ENCODE measurements around the gene SNX24. TPM values are rescaled to one million over a fixed set of nuclear protein-coding genes. Genes with fewer than 3 reads are reported as not detected.

The SNX24 gene
- total and polyA plus RNA-seq, 8 donors = 1.2 to 38.5 (median 20.0) TPM

DNA sequence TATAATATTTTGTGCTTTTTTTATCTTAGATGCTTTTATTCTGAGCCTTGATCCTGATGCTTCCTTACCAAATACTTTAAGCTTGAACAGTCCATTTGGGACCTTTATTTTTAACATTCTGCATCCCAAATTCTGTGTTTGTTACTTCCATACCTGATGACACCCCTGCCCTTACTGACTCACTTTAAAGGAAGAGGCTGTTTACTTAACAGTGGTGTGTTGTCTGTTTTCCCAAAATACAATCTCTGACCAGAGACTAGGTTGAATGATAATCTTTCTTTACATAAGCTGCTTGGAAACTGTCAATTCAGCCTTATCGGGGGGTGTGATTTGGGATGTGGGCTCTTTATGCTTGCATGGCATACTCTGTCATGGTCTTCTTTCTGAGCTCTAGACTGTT, 71.1 kb downstream of the SNX24 start:
- WGBS, 5 donors = 76 to 85% (median 81%) methylated on average over 1 of the region's 1 CpG
- intact Hi-C loops (cut with DNase I; ENCODE audit: low total_unique reads) = no loop called here
- H3K4me1 ChIP-seq = peaks cover 0 to 15% (median 11%) of the 10 kb centered on the region in 4 donors
- H3K27ac ChIP-seq = no peak overlapping the region
- H3K36me3 ChIP-seq = no peaks in the 10 kb centered on the region
- TF ChIP-seq EP300 (IDR thresholded peaks at IDR 0.05) (no peak), POLR2A (IDR thresholded peaks at IDR 0.05) (no peak), POLR2AphosphoS5 (IDR thresholded peaks at IDR 0.05) (no peak), CTCF (IDR thresholded peaks at IDR 0.05) (no peak)
- H3K27me3 ChIP-seq = no peaks in the 10 kb centered on the region
- no peak overlapping the region for H3K4me3 ChIP-seq
- H3K9me3 ChIP-seq = no peaks in the 10 kb centered on the region
- DNase-seq = no peak

GRCh38 chr5:122919969-122920368, 74.6 kb downstream of the SNX24 start:
- peaks cover 0 to 15% (median 11%) of the 10 kb centered on the region in 4 donors for H3K4me1 ChIP-seq
- no peaks in the 10 kb centered on the region for H3K27me3 ChIP-seq
- no peaks in the 10 kb centered on the region for H3K36me3 ChIP-seq
- H3K27ac ChIP-seq = no peak overlapping the region
- H3K9me3 ChIP-seq = no peaks in the 10 kb centered on the region
- H3K4me3 ChIP-seq = no peak overlapping the region
- WGBS, 5 donors = 59 to 83% (median 73%) methylated on average over 1 of the region's 1 CpG
- no peak for DNase-seq
- no peak for TF ChIP-seq CTCF (IDR thresholded peaks at IDR 0.05)
- no peak for TF ChIP-seq EP300 (IDR thresholded peaks at IDR 0.05)
- no peak for TF ChIP-seq POLR2AphosphoS5 (IDR thresholded peaks at IDR 0.05)
- no peak for TF ChIP-seq POLR2A (IDR thresholded peaks at IDR 0.05)
- intact Hi-C loops (cut with DNase I; ENCODE audit: low total_unique reads) = no loop called here

DNA sequence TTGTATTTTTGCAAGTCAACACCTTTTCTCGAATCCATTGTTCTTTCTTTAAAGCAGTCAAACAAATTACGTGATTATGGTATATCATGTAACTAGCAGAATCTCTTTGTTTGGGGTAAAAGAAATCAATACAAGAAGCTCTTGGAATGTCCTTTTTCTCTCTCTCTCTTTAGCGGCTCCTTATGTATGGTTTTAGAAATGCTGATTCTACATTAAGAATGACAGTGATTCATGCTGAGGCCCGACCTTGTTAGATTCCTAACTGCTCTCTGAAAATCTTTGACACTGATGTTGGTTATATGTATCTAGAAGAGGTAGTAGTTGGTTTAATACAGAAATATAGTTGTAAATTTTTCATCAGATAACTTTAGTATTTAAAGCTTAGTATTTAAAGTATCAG, 76.4 kb downstream of the SNX24 start:
- H3K9me3 ChIP-seq = no peaks in the 10 kb centered on the region
- H3K27ac ChIP-seq = no peak overlapping the region
- no peak for DNase-seq
- H3K36me3 ChIP-seq = no peaks in the 10 kb centered on the region
- no peak overlapping the region for H3K4me3 ChIP-seq
- no peaks in the 10 kb centered on the region for H3K27me3 ChIP-seq
- intact Hi-C loops (cut with DNase I; ENCODE audit: low total_unique reads) = no loop called here
- WGBS, 5 donors = 84 to 87% (median 86%) methylated on average over 4 of the region's 4 CpGs
- no peaks in the 10 kb centered on the region for H3K4me1 ChIP-seq
- no peak for TF ChIP-seq CTCF (IDR thresholded peaks at IDR 0.05)

DNA sequence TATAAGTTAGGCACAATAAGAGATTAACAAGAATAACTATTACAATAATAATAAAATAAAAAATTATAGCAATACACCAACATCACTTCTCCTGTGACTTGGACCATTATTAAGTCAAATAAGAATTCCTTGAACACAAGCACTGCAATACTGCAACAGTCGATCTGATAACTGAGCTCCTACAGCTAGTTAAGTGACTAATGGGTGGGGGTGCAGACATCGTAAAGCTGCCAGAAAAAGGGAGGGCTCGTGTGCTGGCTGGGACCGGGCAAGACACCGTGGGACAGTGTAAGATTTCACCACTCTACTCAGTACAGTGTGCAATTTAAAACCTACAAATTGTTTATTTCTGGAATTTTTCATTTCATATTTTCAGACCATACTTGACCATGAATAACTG, 78.8 kb downstream of the SNX24 start:
- Histone ChIP-seq H3K9me3 (no peaks in the 10 kb centered on the region), H3K4me3 (no peak overlapping the region), H3K27ac (no peak overlapping the region), H3K27me3 (no peaks in the 10 kb centered on the region), H3K36me3 (no peaks in the 10 kb centered on the region), H3K4me1 (no peaks in the 10 kb centered on the region)
- intact Hi-C loops (cut with DNase I; ENCODE audit: low total_unique reads) = no loop called here
- TF ChIP-seq EP300 (IDR thresholded peaks at IDR 0.05) = no peak
- no peak for TF ChIP-seq POLR2AphosphoS5 (IDR thresholded peaks at IDR 0.05)
- TF ChIP-seq CTCF (IDR thresholded peaks at IDR 0.05) = no peak
- TF ChIP-seq POLR2A (IDR thresholded peaks at IDR 0.05) = no peak
- 74 to 94% (median 90%) methylated on average over 5 of the region's 5 CpGs for WGBS, 5 donors
- DNase-seq = no peak
